Adrenal gland (tissue), 5 donors: ENCODE results near the gene PTPRD.

Experiments used
- CTCF ChIP-seq, 6 experiments: fragments of 450-650 bp in 4 of 6; fragments of 200-600 bp in 2 of 6; sonication (generic) in 1 of 6; IDR thresholded peaks; 1 replicate in 5 of 6; 2 replicates in 1 of 6; pipeline versions ENCODE4 v1.5.1 to v1.8.0; 2016 to 2021; ENCODE audit warnings: antibody characterized with exemption in 6 of 6, mild to moderate bottlenecking in 2 of 6, moderate library complexity in 1 of 6
- POLR2A ChIP-seq, 2 donors: fragments of 450-650 bp; IDR thresholded peaks; one replicate each; pipeline ENCODE4 v1.6.1; 2017; ENCODE audit warnings: antibody characterized with exemption in 2 of 2, mild to moderate bottlenecking in 2 of 2, moderate library complexity in 1 of 2
- donor health status: DM: no; HTN: no; CAD: no.

GRCh38 chr9:8823131-8823895, 1789.5 kb downstream of the PTPRD start:
- TF ChIP-seq CTCF (IDR thresholded peaks at IDR 0.05) = no peak
- no peak for TF ChIP-seq POLR2A (IDR thresholded peaks at IDR 0.05)
